PC-3 (cell line): ENCODE data around the gene GRPEL2. TPM values are rescaled to one million over a fixed set of nuclear protein-coding genes. Genes with fewer than 3 reads are reported as not detected.
A peak's percentile ranks its signal among the peaks of the same experiment; 100 is the strongest.

ENCODE experiments used
- ATAC-seq: fragments of 200-7000 bp; cut with Tn5 transposase; 2 replicates; pipeline ENCODE4 v1.9.1; 2020; ENCODE audit warnings: mild to moderate bottlenecking, moderate library complexity
- BruUV-seq: library from RNA; stranded (reverse); fragments of 400-500 nt; replicated peaks from 2 replicates; lab custom pipeline; 2021; lab: Mats Ljungman, UMichigan
- CTCF ChIA-PET: fragments of 300-600 bp; sonication (Branson Sonifier 250); formaldehyde crosslinking; loops from one replicate; lab custom pipeline; 2022; ENCODE audit warnings: antibody characterized with exemption; lab: Charles Lee
- POLR2A ChIA-PET: fragments of 300-600 bp; sonication (Branson Sonifier 250); formaldehyde crosslinking; loops from one replicate; lab custom pipeline; 2022; ENCODE audit warnings: antibody characterized with exemption; ENCODE audit not compliant: unreplicated experiment; lab: Charles Lee
- DNase-seq: peaks from one replicate; pipeline ENCODE4 v3.0.0-alpha.2; 2015
- H2AFZ ChIP-seq: fragments of 300-600 bp; sonication (generic); 2 replicates; pipeline ENCODE4 v1.6.0; 2016; ENCODE audit warnings: antibody characterized with exemption, low read length
- H3F3A ChIP-seq: fragments of 300-600 bp; sonication (generic); one replicate; pipeline ENCODE4 v1.6.0; 2017; ENCODE audit warnings: antibody characterized with exemption, low read length, control low read depth, mild to moderate bottlenecking; ENCODE audit not compliant: unreplicated experiment
- H3K27ac ChIP-seq: fragments of 300-600 bp; sonication (generic); 2 replicates; pipeline ENCODE4 v1.5.1; 2016; ENCODE audit warnings: mild to moderate bottlenecking, low read length
- H3K27me3 ChIP-seq: fragments of 300-600 bp; sonication (generic); 2 replicates; pipeline ENCODE4 v1.6.1; 2016; ENCODE audit warnings: low read length, mixed read lengths
- H3K36me3 ChIP-seq: fragments of 300-600 bp; sonication (generic); 2 replicates; pipeline ENCODE4 v1.6.1; 2016; ENCODE audit warnings: low read depth, mixed run types, low read length, mixed read lengths
- H3K4me1 ChIP-seq: fragments of 300-600 bp; sonication (generic); 2 replicates; pipeline ENCODE4 v1.5.1; 2016; ENCODE audit warnings: low read length; ENCODE audit not compliant: insufficient read depth
- H3K4me2 ChIP-seq: fragments of 300-600 bp; sonication (generic); 2 replicates; pipeline ENCODE4 v1.6.0; 2016; ENCODE audit warnings: low read length
- H3K4me3 ChIP-seq: fragments of 300-600 bp; sonication (generic); 2 replicates; pipeline ENCODE4 v1.5.1; 2016; ENCODE audit warnings: mild to moderate bottlenecking, low read length, mixed read lengths
- H3K79me2 ChIP-seq: fragments of 300-600 bp; sonication (generic); 2 replicates; pipeline ENCODE4 v1.6.1; 2017; ENCODE audit warnings: low read length, mixed read lengths
- H3K9ac ChIP-seq: fragments of 300-600 bp; sonication (generic); 2 replicates; pipeline ENCODE4 v1.6.0; 2016; ENCODE audit warnings: mild to moderate bottlenecking, low read length
- H3K9me2 ChIP-seq: fragments of 300-600 bp; sonication (generic); replicated peaks from 2 replicates; pipeline ENCODE4 v1.6.1; 2016; ENCODE audit warnings: mixed run types, low read length, mixed read lengths
- H3K9me3 ChIP-seq: fragments of 300-600 bp; sonication (generic); 2 replicates; pipeline ENCODE4 v1.6.1; 2016; ENCODE audit warnings: low read length, mixed read lengths
- H4K20me1 ChIP-seq: fragments of 300-600 bp; sonication (generic); 2 replicates; pipeline ENCODE4 v1.6.1; 2016; ENCODE audit warnings: low read length, mixed read lengths
- CTCF ChIP-seq: fragments of 300-600 bp; sonication (generic); conservative IDR thresholded peaks from 2 replicates; pipeline ENCODE4 v1.5.1; 2017; ENCODE audit warnings: antibody characterized with exemption, low read depth, mild to moderate bottlenecking, low read length
- EZH2 ChIP-seq: fragments of 300-600 bp; sonication (generic); IDR thresholded peaks from one replicate; pipeline ENCODE4 v1.6.1; 2017; ENCODE audit warnings: antibody characterized with exemption, mild to moderate bottlenecking, low read length; ENCODE audit not compliant: unreplicated experiment
- EZH2phosphoT487 ChIP-seq: fragments of 300-600 bp; sonication (generic); IDR thresholded peaks from 2 replicates; pipeline ENCODE4 v1.6.1; 2018; ENCODE audit warnings: mild to moderate bottlenecking, antibody characterized with exemption, low read length, borderline replicate concordance
- intact Hi-C: fragments of 100-400 bp; cut with micrococcal nuclease; formaldehyde crosslinking; loops from 2 replicates; pipeline ENCODE4 v1.9.0; 2023
- total RNA-seq: library from RNA; depleted of rRNA; stranded (reverse); fragments of >200 nt; gene quantifications from 2 replicates; pipeline ENCODE4 v1.2.3, GENCODE V29; 2014

The GRPEL2 gene
- total RNA-seq, 1 experiment from 2014 or later: 43.8 TPM

- H3K36me3 ChIP-seq: peaks cover 23% of the 10 kb centered on the region
- no peaks in the 10 kb centered on the region for H4K20me1 ChIP-seq
- H3K4me3 ChIP-seq: peak overlapping the region; percentile 89
- peaks cover 15% of the 10 kb centered on the region for H3K4me1 ChIP-seq
- peak; percentile 39 for DNase-seq
- BruUV-seq: TSS peak; percentile 17
- no peaks in the 10 kb centered on the region for H3K9me2 ChIP-seq
- H3K79me2 ChIP-seq: peaks cover 12% of the 10 kb centered on the region
- peak; percentile 40 for ATAC-seq
- H3K27ac ChIP-seq: no peak overlapping the region
- peak overlapping the region; percentile 76 for H3K9ac ChIP-seq
- CTCF ChIA-PET: interaction anchor here (0.5 to 1.7 kb wide), 9 partner anchors 9 to 46 kb away, joined by 3 to 17 read pairs (median 4); no protein-coding TSS in a partner anchor
- POLR2A ChIA-PET: interaction anchor here (0.6 to 1.2 kb wide), 7 partner anchors 11 to 217 kb away, joined by 4 to 12 read pairs (median 8); partner anchors contain the start of genes ABLIM3 and GRPEL2
- H3K4me2 ChIP-seq: peak overlapping the region; percentile 90
- no peaks in the 10 kb centered on the region for H3K9me3 ChIP-seq
- H2AFZ ChIP-seq: peak overlapping the region; percentile 96
- no peaks in the 10 kb centered on the region for H3K27me3 ChIP-seq
- TF ChIP-seq EZH2phosphoT487 (no peak), EZH2 (no peak), CTCF (no peak)
- H3F3A ChIP-seq: no peaks in the 10 kb centered on the region
- intact Hi-C loops: no loop called here
Observed at GRCh38 chr5:149358294-149358651, 13.0 kb downstream of the GRPEL2 start.

- Histone ChIP-seq H3K36me3 (peaks cover 16% of the 10 kb centered on the region), H3K79me2 (peaks cover 12% of the 10 kb centered on the region), H3K4me2 (peak overlapping the region; percentile 90), H3K4me1 (peaks cover 15% of the 10 kb centered on the region), H4K20me1 (no peaks in the 10 kb centered on the region), H3K27me3 (no peaks in the 10 kb centered on the region), H3F3A (no peaks in the 10 kb centered on the region), H3K9ac (no peak overlapping the region; the same call in 1 of the 2 replicates), H3K27ac (no peak overlapping the region), H3K4me3 (peak overlapping the region; percentile 89), H3K9me2 (no peaks in the 10 kb centered on the region), H3K9me3 (no peaks in the 10 kb centered on the region), H2AFZ (peak overlapping the region; percentile 96)
- no peak for TF ChIP-seq CTCF
- TF ChIP-seq EZH2: no peak
- no peak for TF ChIP-seq EZH2phosphoT487
- no peak for ATAC-seq
- DNase-seq: peak; percentile 25
- CTCF ChIA-PET: interaction anchor here (0.7 to 1.7 kb wide), 2 partner anchors 8 to 38 kb away, joined by 3 to 17 read pairs; no protein-coding TSS in a partner anchor
- intact Hi-C loops: no loop called here
- POLR2A ChIA-PET: interaction anchor here (0.6 kb wide), 2 partner anchors 14 to 48 kb away, joined by 5 to 12 read pairs; partner anchors contain the start of gene GRPEL2
- no TSS peak for BruUV-seq
Observed at GRCh38 chr5:149358868-149359495, 13.7 kb downstream of the GRPEL2 start.

- Histone ChIP-seq H3K4me2 (no peak overlapping the region), H3K36me3 (peaks cover 6% of the 10 kb centered on the region; the same call in 1 of the 2 replicates), H3K9ac (no peak overlapping the region), H2AFZ (no peak overlapping the region), H3K79me2 (peaks cover 6% of the 10 kb centered on the region), H3K27me3 (no peaks in the 10 kb centered on the region), H3K4me1 (peaks cover 15% of the 10 kb centered on the region), H3K27ac (no peak overlapping the region), H3F3A (no peaks in the 10 kb centered on the region), H4K20me1 (no peaks in the 10 kb centered on the region), H3K4me3 (no peak overlapping the region), H3K9me2 (no peaks in the 10 kb centered on the region), H3K9me3 (no peaks in the 10 kb centered on the region)
- BruUV-seq: no TSS peak
- intact Hi-C loops: no loop called here
- POLR2A ChIA-PET: no interaction called here
- DNase-seq: no peak
- no peak for ATAC-seq
- TF ChIP-seq EZH2phosphoT487 (no peak), CTCF (no peak), EZH2 (no peak)
- CTCF ChIA-PET: no interaction called here
Observed at GRCh38 chr5:149360272-149360671, 15.0 kb downstream of the GRPEL2 start.
